Measurements from ENCODE around the gene FRAT1. TPM values are rescaled to one million over a fixed set of nuclear protein-coding genes. Genes with fewer than 3 reads are reported as not detected.

FRAT1 gene
- total RNA-seq, 4 donors from 2014 or later = 1.7 to 6.1 (median 3.9) TPM

DNA sequence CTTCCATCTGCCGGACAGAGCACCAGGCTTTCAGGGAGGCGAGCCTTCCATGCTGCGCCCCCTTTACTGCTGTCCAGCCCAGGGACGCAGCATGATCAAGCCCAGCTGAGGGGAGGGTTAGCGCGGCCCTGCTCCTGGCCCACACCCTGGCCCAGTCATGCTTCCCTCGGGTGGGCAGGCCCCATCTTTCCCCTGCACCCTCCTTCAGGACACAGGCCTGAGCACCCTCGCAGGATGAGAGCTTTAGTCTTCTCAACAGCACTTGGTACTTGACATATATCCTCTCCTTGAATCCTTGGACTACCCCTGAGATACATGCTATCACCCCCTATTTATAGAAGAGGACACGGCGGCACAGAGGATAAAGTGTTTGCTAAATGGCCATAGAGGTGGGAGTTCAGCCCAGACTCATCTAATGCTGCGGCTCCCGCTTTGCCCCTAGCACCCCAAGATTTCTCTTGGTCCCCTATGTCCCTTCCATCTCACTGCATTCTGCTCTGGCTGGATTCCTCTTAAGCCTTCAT is 48.1 kb downstream of the FRAT1 start:
- H3K27ac ChIP-seq = no peak overlapping the region
- intact Hi-C loops (cut with DNase I) = no loop called here
- no peak for DNase-seq
- no peak for TF ChIP-seq POLR2A (IDR thresholded peaks at IDR 0.05)
- TF ChIP-seq, protein P1, sequence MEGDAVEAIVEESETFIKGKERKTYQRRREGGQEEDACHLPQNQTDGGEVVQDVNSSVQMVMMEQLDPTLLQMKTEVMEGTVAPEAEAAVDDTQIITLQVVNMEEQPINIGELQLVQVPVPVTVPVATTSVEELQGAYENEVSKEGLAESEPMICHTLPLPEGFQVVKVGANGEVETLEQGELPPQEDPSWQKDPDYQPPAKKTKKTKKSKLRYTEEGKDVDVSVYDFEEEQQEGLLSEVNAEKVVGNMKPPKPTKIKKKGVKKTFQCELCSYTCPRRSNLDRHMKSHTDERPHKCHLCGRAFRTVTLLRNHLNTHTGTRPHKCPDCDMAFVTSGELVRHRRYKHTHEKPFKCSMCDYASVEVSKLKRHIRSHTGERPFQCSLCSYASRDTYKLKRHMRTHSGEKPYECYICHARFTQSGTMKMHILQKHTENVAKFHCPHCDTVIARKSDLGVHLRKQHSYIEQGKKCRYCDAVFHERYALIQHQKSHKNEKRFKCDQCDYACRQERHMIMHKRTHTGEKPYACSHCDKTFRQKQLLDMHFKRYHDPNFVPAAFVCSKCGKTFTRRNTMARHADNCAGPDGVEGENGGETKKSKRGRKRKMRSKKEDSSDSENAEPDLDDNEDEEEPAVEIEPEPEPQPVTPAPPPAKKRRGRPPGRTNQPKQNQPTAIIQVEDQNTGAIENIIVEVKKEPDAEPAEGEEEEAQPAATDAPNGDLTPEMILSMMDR (IDR thresholded peaks at IDR 0.05) = no peak
- no peaks in the 10 kb centered on the region for H3K27me3 ChIP-seq
- H3K4me3 ChIP-seq = no peak overlapping the region
- 90 to 96% methylated on average over 4 to 8 of the region's 12 CpGs for WGBS, 2 donors
- H3K4me1 ChIP-seq = no peaks in the 10 kb centered on the region
- peaks cover 29 to 100% (median 31%) of the 10 kb centered on the region in 3 donors for H3K36me3 ChIP-seq
- no peaks in the 10 kb centered on the region for H3K9me3 ChIP-seq

Small RNAs within 50 kb of the gene (small RNA-seq; reads per million reads assigned to genes)
- gene RF00017 = 0 reads per million in 4 donors

Other genes with a start within 250 kb of the FRAT1 start
- gene SLIT1, start 133.3 kb upstream of the FRAT1 start, total RNA-seq = not detected
- 10 to 100 TPM in 1 of 4 donors, 1 to 10 TPM in 3; 3.7 to 15.4 (median 7.5) TPM for gene ARHGAP19, start 26.6 kb upstream of the FRAT1 start, total RNA-seq
- 10 to 100 TPM; 16.6 to 29.4 (median 20.3) TPM for gene FRAT2, start 15.5 kb downstream of the FRAT1 start, total RNA-seq
- gene RRP12, start 82.1 kb downstream of the FRAT1 start, total RNA-seq = 10 to 100 TPM; 14.9 to 33.4 (median 23.9) TPM
- gene PGAM1, start 106.9 kb downstream of the FRAT1 start, total RNA-seq = 100 to 1,000 TPM; 310 to 700 (median 514) TPM
- gene EXOSC1, start 126.7 kb downstream of the FRAT1 start, total RNA-seq = 10 to 100 TPM; 12.4 to 44.8 (median 24.7) TPM
- gene ZDHHC16, start 126.9 kb downstream of the FRAT1 start, total RNA-seq = 10 to 100 TPM; 17.0 to 36.9 (median 28.2) TPM
- 10 to 100 TPM; 57.7 to 93.3 (median 65.1) TPM for gene MMS19, start 179.2 kb downstream of the FRAT1 start, total RNA-seq
- gene UBTD1, start 179.7 kb downstream of the FRAT1 start, total RNA-seq = 1 to 10 TPM; 4.3 to 8.5 (median 5.8) TPM

Data from esophagus squamous epithelium (tissue), 5 donors.